MCF 10A (cell line): ENCODE results near the gene GNPTG. TPM values are rescaled to one million over a fixed set of nuclear protein-coding genes. Genes with fewer than 3 reads are reported as not detected.

ENCODE experiments used
- BruUV-seq: library from RNA; stranded (reverse); fragments of 400-500 nt; replicated peaks from 2 replicates; lab custom pipeline; 2021; lab: Mats Ljungman, UMichigan
- CTCF ChIA-PET: fragments of 300-600 bp; sonication (Branson Sonifier 250); formaldehyde crosslinking; extraction: SDS; loops from one replicate; lab custom pipeline; 2021; ENCODE audit warnings: antibody characterized with exemption, inconsistent platforms; lab: Yijun Ruan, JAX
- POLR2A ChIA-PET: fragments of 300-600, 350-650 bp; sonication (Branson Sonifier 250); formaldehyde crosslinking; extraction: SDS; loops from one replicate; lab custom pipeline; 2020; ENCODE audit warnings: antibody characterized with exemption, inconsistent platforms; lab: Yijun Ruan, JAX
- DNase-seq: peaks from one replicate; pipeline ENCODE4 v3.0.0-alpha.2; 2018; ENCODE audit not compliant: unreplicated experiment
- H3K27ac Mint-ChIP-seq: one replicate; pipeline ENCODE4 v1.8.0; 2022; ENCODE audit warnings: mild to moderate bottlenecking, low read depth, mixed read lengths; ENCODE audit not compliant: unreplicated experiment
- H3K27me3 Mint-ChIP-seq: one replicate; pipeline ENCODE4 v1.8.0; 2022; ENCODE audit warnings: mixed read lengths; ENCODE audit not compliant: insufficient read depth, unreplicated experiment
- H3K36me3 Mint-ChIP-seq: one replicate; pipeline ENCODE4 v1.8.0; 2022; ENCODE audit warnings: mild to moderate bottlenecking, moderate library complexity, mixed read lengths; ENCODE audit not compliant: insufficient read depth, unreplicated experiment
- H3K4me1 Mint-ChIP-seq: one replicate; pipeline ENCODE4 v1.8.0; 2022; ENCODE audit warnings: mixed read lengths; ENCODE audit not compliant: insufficient read depth, unreplicated experiment
- H3K4me3 Mint-ChIP-seq: one replicate; pipeline ENCODE4 v1.8.0; 2022; ENCODE audit warnings: mild to moderate bottlenecking, moderate library complexity, mixed read lengths; ENCODE audit not compliant: unreplicated experiment
- H3K9me3 Mint-ChIP-seq: one replicate; pipeline ENCODE4 v1.8.0; 2022; ENCODE audit warnings: mixed read lengths; ENCODE audit not compliant: unreplicated experiment
- CTCF ChIP-seq: fragments of 200-600 bp; IDR thresholded peaks from one replicate; pipeline ENCODE4 v1.8.0; 2022; ENCODE audit warnings: antibody characterized with exemption, mild to moderate bottlenecking; ENCODE audit not compliant: unreplicated experiment
- intact Hi-C: fragments of 100-400 bp; cut with micrococcal nuclease; formaldehyde crosslinking; loops from 2 replicates; pipeline ENCODE4 v1.14.1; 2022
- total RNA-seq: library from RNA; stranded (reverse); gene quantifications from 2 replicates; pipeline ENCODE4 v1.2.3, GENCODE V29; 2022

GNPTG gene
- total RNA-seq, 1 experiment from 2014 or later = 37.6 TPM

- ChIA-PET CTCF (no interaction called here), POLR2A (no interaction called here)
- Mint-ChIP-seq H3K4me1 (no peaks in the 10 kb centered on the region), H3K4me3 (no peak overlapping the region), H3K9me3 (no peaks in the 10 kb centered on the region), H3K36me3 (no peaks in the 10 kb centered on the region), H3K27me3 (peaks cover 13% of the 10 kb centered on the region), H3K27ac (no peak overlapping the region)
- intact Hi-C loops = no loop called here
- no peak for TF ChIP-seq CTCF
- DNase-seq = no peak
- no TSS peak for BruUV-seq
Observed at GRCh38 chr16:1332618-1333148, 19.0 kb upstream of the GNPTG start.

GRCh38 chr16:1333149-1333812 is 18.4 kb upstream of the GNPTG start, which contains the start of gene BAIAP3:
BAIAP3 (plus strand) TSS chr16:1333645; CDS start chr16:1338550, 4,905 bp downstream.
- peaks cover 13% of the 10 kb centered on the region for H3K27me3 Mint-ChIP-seq
- H3K36me3 Mint-ChIP-seq = no peaks in the 10 kb centered on the region
- BruUV-seq = no TSS peak
- CTCF ChIA-PET = no interaction called here
- no peak within 1 kb of the TSS for H3K4me3 Mint-ChIP-seq
- DNase-seq = no peak
- no peak within 1 kb of the TSS for H3K27ac Mint-ChIP-seq
- POLR2A ChIA-PET = no interaction called here
- H3K9me3 Mint-ChIP-seq = no peaks in the 10 kb centered on the region
- intact Hi-C loops = no loop called here
- no peak for TF ChIP-seq CTCF
- H3K4me1 Mint-ChIP-seq = no peaks in the 10 kb centered on the region

- no peak for TF ChIP-seq CTCF
- DNase-seq = no peak
- H3K27ac Mint-ChIP-seq = no peak overlapping the region
- ChIA-PET POLR2A (no interaction called here), CTCF (no interaction called here)
- H3K27me3 Mint-ChIP-seq = peaks cover 13% of the 10 kb centered on the region
- no TSS peak for BruUV-seq
- H3K9me3 Mint-ChIP-seq = no peaks in the 10 kb centered on the region
- H3K4me1 Mint-ChIP-seq = no peaks in the 10 kb centered on the region
- intact Hi-C loops = no loop called here
- H3K4me3 Mint-ChIP-seq = no peak overlapping the region
- H3K36me3 Mint-ChIP-seq = no peaks in the 10 kb centered on the region
Observed at GRCh38 chr16:1333854-1334700, 17.7 kb upstream of the GNPTG start.

- Mint-ChIP-seq H3K4me1 (no peaks in the 10 kb centered on the region), H3K27me3 (peaks cover 13% of the 10 kb centered on the region), H3K36me3 (no peaks in the 10 kb centered on the region), H3K4me3 (no peak overlapping the region), H3K9me3 (no peaks in the 10 kb centered on the region), H3K27ac (no peak overlapping the region)
- ChIA-PET POLR2A (no interaction called here), CTCF (no interaction called here)
- no peak for TF ChIP-seq CTCF
- intact Hi-C loops = no loop called here
- no peak for DNase-seq
- BruUV-seq = no TSS peak
Observed at GRCh38 chr16:1334739-1335138, 17.0 kb upstream of the GNPTG start.
